Right atrium auricular region (tissue), 2 donors: ENCODE data around the gene COQ10A. TPM values are rescaled to one million over a fixed set of nuclear protein-coding genes. Genes with fewer than 3 reads are reported as not detected.

ENCODE experiments used
- DNase-seq: peaks from one replicate; pipeline ENCODE4 v3.0.0-alpha.2; 2019; ENCODE audit warnings: low spot score
- H3K27ac ChIP-seq, 2 donors: fragments of 200-600 bp; sonication (generic); 1 replicate in 1 of 2; 2 replicates in 1 of 2; pipeline ENCODE4 v1.5.1; 2016 to 2019
- H3K27me3 ChIP-seq, 2 donors: fragments of 200-600 bp; sonication (generic); one replicate each; pipeline versions ENCODE4 v1.5.1 to v1.6.0; 2017 to 2019
- H3K36me3 ChIP-seq: fragments of 200-600 bp; sonication (generic); one replicate; pipeline ENCODE4 v1.5.1; 2016
- H3K4me1 ChIP-seq, 2 donors: fragments of 200-600 bp; sonication (generic); one replicate each; pipeline versions ENCODE4 v1.5.1 to v1.6.0; 2017 to 2019
- H3K4me3 ChIP-seq, 2 donors: fragments of 200-600 bp; sonication (generic); 1 replicate in 1 of 2; 2 replicates in 1 of 2; pipeline ENCODE4 v1.5.1; 2017 to 2019; ENCODE audit warnings: mild to moderate bottlenecking in 1 of 2, moderate library complexity in 1 of 2
- H3K9me3 ChIP-seq, 2 donors: fragments of 200-600 bp; sonication (generic); one replicate each; pipeline ENCODE4 v1.5.1; 2019
- total RNA-seq, 2 donors: library from RNA; depleted of rRNA; stranded (reverse); fragments of >200 nt; gene quantifications; one replicate each; pipeline ENCODE4 v1.1.0, GENCODE V29; 2016
- TF ChIP-seq, protein P1 (sequence below), 2 donors: fragments of 200-600 bp; sonication (generic); IDR thresholded peaks; one replicate each; pipeline ENCODE4 v1.5.1; 2019; ENCODE audit warnings: antibody characterized with exemption in 2 of 2

COQ10A gene
- 100 to 1,000 TPM in 1 of 2 donors, 10 to 100 TPM in 1; 68.5 to 149 TPM for total RNA-seq

DNA sequence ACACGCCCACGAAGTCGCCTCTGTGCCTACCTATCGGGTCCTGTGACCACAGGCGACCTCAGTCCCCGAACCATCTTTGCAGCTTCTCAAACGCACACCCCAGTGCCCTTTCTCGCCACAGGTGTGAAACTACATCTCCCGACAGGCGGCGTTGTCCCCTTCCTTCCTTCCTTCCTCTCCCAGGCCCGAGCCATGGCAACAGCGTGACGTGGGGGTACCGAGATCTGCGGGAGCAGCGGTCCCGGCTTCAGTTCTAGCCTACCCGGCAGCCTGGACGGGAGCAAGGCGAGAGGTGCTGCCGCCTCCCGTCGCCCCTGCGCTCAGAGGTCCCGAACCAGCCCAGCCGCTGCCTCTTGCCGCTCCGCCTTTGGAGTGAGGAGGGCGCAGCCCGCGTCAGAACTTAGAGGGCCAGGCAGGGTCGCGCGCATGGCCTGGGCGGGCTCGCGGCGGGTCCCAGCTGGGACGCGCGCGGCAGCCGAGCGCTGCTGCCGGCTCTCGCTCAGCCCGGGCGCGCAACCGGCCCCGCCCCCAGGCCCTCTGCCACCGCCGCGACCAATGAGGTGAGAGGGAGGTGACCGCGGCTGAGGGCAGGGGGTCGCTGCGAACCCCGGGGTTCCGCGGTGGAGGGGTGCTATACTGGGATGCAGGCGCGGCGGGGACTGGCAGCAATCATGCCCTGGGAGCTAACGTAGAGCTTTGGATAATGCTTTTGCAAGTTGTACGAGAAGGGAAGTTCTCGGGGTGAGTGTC, at the start of gene COQ10A:
TSS of gene COQ10A (plus strand) at position 250 of the 750 bp plus-strand sequence. CDS start at position 427, 177 bp downstream.
- no peaks in the 10 kb centered on the region for H3K27me3 ChIP-seq
- TF ChIP-seq, protein P1, sequence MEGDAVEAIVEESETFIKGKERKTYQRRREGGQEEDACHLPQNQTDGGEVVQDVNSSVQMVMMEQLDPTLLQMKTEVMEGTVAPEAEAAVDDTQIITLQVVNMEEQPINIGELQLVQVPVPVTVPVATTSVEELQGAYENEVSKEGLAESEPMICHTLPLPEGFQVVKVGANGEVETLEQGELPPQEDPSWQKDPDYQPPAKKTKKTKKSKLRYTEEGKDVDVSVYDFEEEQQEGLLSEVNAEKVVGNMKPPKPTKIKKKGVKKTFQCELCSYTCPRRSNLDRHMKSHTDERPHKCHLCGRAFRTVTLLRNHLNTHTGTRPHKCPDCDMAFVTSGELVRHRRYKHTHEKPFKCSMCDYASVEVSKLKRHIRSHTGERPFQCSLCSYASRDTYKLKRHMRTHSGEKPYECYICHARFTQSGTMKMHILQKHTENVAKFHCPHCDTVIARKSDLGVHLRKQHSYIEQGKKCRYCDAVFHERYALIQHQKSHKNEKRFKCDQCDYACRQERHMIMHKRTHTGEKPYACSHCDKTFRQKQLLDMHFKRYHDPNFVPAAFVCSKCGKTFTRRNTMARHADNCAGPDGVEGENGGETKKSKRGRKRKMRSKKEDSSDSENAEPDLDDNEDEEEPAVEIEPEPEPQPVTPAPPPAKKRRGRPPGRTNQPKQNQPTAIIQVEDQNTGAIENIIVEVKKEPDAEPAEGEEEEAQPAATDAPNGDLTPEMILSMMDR (IDR thresholded peaks at IDR 0.05) = peak; percentile 25 to 77
- peak within 1 kb of the TSS; percentile 94 to 95 for H3K27ac ChIP-seq
- peaks cover 0 to 37% of the 10 kb centered on the region in 2 donors for H3K4me1 ChIP-seq
- H3K9me3 ChIP-seq = no peaks in the 10 kb centered on the region
- peak; percentile 92 for DNase-seq
- peak within 1 kb of the TSS; percentile 57 to 67 for H3K4me3 ChIP-seq
- H3K36me3 ChIP-seq = peaks cover 5% of the 10 kb centered on the region

DNA sequence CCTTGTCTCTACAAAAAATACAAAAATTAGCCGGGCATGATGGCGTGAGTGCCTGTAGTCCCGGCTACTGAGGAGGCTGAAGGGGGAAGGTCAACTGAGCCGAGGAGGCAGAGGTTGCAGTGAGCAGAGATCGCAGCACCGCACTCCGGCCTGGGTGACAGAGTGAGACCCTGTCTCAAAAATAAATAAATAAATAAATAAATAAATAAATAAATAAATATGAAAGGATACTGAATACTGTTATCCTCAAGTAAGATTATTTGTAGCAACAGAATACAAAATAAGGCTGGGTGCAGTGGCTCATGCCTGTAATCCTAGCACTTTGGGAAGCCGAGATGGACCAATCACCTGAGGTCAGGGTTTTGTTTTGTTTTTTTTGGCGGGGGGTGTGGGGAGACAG, 46.9 kb upstream of the COQ10A start:
- Histone ChIP-seq H3K36me3 (peaks cover 19% of the 10 kb centered on the region), H3K9me3 (no peaks in the 10 kb centered on the region), H3K4me3 (no peak overlapping the region), H3K27ac (peak overlapping the region in 1 of 2 donors; percentile 97), H3K27me3 (no peaks in the 10 kb centered on the region), H3K4me1 (peaks cover 0 to 45% of the 10 kb centered on the region in 2 donors)
- TF ChIP-seq, protein P1 (IDR thresholded peaks at IDR 0.05) = no peak
- no peak for DNase-seq

DNA sequence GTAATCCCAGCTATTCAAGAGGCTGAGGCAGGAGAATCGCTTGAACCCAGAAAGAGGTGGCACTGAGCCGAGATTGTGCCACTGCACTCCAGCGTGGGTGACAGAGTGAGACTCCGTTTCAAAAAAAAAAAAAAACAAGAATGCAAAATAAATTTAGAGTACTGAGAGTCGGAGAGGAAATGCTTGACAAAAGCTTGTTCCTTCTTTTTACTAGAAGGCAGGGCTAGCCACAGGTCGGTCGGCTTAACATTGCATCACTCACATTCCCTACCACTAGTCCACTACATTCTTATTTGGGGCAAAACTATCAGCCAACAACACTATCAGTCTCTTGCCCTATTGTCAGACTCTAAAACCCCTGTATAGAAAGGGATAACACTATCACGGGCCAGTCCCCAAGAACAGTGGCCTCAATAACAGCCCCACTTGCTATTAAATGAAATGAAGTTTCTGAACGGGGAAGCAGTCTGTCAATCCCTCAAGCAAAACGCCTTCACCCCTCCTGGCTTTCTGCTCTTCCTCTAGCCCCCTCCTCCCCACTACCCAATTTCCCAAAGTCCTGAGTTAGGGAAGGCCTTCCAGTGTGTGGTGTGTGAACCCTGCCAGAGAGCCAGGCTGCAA, 46.0 kb upstream of the COQ10A start:
- Histone ChIP-seq H3K27me3 (no peaks in the 10 kb centered on the region), H3K27ac (peak overlapping the region; percentile 97 to 98), H3K9me3 (no peaks in the 10 kb centered on the region), H3K36me3 (peaks cover 10% of the 10 kb centered on the region), H3K4me3 (peak overlapping the region; percentile 81 to 85), H3K4me1 (peaks cover 0 to 52% of the 10 kb centered on the region in 2 donors)
- TF ChIP-seq, protein P1 (IDR thresholded peaks at IDR 0.05) = no peak
- no peak for DNase-seq

DNA sequence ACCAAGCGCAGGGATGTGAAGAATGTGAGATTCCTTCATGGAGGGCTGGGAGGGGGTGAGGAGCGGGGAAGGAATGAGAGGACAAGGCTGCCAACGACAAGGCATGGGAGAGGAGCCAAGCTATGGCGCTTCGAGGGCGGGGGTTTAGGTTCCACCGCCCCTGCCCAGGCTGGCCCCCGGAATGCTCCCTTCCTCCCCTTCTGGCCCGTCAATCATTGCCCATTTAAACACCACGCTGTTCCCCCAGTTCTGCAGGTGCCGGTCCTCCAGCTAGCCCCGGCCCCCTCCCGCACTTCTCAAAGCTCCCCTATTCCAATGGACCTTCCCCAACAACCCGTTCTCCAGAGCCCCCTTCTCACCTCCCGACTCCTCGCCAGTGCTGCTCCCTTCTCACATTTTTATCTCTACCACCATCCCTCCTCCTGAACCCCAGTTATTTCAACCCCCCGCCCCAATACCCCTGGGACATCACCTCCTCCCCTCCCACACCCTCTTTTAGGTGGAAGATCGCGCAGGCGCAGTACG, 45.4 kb upstream of the COQ10A start:
- Histone ChIP-seq H3K27me3 (no peaks in the 10 kb centered on the region), H3K36me3 (peaks cover 8% of the 10 kb centered on the region), H3K9me3 (no peaks in the 10 kb centered on the region), H3K4me3 (peak overlapping the region; percentile 81 to 85), H3K4me1 (peaks cover 0 to 52% of the 10 kb centered on the region in 2 donors), H3K27ac (peak overlapping the region; percentile 97 to 98)
- TF ChIP-seq, protein P1 (IDR thresholded peaks at IDR 0.05) = no peak
- no peak for DNase-seq

DNA sequence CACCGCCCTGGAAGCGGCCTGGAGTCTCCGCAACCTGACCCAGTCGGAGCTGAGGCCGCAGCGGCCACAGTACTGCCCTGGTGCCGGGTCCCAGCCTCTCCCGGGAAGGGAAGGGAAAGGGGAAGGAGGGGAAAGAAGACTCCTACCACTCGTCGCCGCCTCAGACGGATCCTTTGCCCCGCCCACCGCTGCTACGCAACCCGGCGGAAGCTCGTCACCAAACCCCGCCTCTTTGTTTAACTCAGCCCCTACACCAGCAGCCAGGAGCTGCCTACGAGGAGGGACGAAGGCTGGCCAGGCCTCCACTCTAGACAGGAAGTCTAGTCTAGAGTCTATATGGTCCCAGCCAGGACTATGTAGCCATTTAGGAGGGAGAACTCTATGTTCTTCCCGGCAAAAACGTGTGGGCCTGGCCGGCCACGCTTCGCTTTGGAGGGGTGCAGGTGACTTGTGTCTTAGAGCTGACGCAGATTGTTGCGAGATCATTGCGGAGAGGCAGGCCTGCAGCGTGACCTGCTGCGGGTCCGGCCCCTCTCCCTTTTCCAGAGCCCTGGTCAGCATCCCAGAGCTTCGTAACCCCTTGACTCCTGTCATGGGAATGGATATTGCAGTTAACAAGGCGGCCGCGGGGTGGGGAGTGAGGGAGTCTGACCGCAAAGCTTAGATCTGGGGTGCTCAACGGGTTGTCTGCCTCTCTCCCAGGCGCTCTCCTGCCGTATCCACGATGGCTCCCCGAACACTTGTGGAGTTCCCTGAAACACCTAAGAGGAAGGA, 44.8 kb upstream of the COQ10A start, which contains the start of gene RNF41:
TSS of gene RNF41 (minus strand) at position 166 of the 774 bp plus-strand sequence. CDS start 7,875 bp downstream, outside the sequence.
- Histone ChIP-seq H3K27ac (peak within 1 kb of the TSS; percentile 97 to 98), H3K9me3 (no peaks in the 10 kb centered on the region), H3K4me1 (peaks cover 0 to 52% of the 10 kb centered on the region in 2 donors), H3K27me3 (no peaks in the 10 kb centered on the region), H3K4me3 (peak within 1 kb of the TSS; percentile 81 to 85), H3K36me3 (peaks cover 5% of the 10 kb centered on the region)
- peak; percentile 98 for DNase-seq
- TF ChIP-seq, protein P1 (IDR thresholded peaks at IDR 0.05) = no peak
